ENCODE results near the gene WASF3.

DNA sequence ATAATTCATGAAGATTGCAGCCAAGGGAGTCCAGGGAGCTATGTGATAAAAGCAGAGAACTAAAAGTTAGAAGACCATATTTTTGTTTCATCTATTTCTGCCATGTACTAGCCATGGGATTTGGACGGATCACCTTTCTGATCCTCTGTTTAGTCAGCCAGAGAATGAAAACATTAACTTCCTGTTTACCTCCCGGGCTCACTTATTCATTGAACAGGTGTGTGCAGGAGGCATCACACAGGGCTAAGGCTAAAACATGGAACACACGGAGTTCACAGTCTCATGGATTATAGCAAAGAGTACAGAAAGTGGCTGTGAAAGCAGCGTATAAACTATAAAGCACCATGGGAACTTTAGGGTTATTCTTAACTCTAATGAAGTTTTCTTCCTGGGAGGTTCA is 106.3 kb downstream of the WASF3 start:
- TF ChIP-seq, protein P1, sequence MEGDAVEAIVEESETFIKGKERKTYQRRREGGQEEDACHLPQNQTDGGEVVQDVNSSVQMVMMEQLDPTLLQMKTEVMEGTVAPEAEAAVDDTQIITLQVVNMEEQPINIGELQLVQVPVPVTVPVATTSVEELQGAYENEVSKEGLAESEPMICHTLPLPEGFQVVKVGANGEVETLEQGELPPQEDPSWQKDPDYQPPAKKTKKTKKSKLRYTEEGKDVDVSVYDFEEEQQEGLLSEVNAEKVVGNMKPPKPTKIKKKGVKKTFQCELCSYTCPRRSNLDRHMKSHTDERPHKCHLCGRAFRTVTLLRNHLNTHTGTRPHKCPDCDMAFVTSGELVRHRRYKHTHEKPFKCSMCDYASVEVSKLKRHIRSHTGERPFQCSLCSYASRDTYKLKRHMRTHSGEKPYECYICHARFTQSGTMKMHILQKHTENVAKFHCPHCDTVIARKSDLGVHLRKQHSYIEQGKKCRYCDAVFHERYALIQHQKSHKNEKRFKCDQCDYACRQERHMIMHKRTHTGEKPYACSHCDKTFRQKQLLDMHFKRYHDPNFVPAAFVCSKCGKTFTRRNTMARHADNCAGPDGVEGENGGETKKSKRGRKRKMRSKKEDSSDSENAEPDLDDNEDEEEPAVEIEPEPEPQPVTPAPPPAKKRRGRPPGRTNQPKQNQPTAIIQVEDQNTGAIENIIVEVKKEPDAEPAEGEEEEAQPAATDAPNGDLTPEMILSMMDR (conservative IDR thresholded peaks at IDR 0.05): no peak
- no peak for TF ChIP-seq EZH2 (IDR thresholded peaks at IDR 0.05; ENCODE audit: low read depth)
